ENCODE results near the gene LRRC4C.

Gene LRRC4C

DNA sequence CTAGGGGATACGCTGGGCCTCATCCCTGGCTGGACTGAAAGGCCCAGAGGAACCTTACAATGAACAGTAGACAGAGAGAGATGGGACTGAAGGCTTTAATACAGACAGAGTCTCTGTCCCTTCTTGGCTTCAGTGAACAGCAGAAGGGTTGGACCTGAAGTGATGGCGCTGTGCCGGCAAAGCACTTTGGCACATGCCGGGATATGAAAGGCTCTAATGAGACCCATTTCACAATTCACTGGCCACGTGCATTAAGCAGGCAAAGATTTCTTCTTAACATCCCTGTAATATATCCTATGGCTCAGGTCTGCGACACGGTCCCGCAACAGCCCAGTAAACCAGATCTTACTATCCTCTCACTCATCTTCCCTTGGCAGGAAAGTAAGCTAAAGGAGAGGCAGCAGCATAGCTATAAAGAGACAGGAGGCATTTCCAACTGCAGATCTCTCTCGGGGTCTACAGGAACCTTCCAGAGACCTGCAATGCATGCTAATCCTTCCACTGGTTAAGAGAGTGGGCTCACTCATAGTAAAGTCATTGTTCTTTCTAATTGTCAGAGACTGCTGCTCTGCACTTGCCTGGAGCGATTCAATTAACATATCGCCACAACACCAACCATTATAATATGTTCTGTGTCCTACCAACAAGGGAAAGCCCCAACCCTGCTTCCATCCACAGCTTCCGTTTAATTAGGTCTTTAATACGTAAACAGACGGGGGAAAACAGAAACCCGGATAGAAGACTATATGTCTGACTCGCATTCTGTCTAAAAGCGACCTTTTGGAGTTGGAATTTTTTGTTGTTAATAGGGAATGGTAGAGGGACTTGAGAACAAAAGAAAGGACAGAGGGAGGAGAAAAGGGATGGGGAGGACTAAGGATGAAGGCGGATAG lies 1179.0 kb downstream of the LRRC4C start:
- DNase-seq: no peak

DNA sequence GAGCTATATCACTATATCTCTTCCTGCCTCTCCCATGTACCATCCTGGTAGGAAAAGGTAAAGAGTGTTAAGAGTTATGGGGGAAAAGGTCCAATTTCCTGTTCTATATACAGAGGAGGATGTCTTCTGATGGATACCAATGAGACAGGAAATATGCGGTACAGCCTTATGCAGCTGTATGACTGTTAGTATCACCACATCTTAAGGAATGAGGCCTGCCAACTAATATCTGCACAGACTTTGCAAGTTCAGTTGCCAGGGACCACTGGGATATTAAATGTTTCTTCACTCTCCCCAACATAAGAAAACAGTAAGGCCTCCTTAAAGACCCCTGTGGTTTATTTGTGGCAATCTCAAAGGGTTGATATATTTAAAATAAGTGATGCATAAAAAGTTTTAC lies 1182.5 kb downstream of the LRRC4C start:
- DNase-seq: no peak

DNA sequence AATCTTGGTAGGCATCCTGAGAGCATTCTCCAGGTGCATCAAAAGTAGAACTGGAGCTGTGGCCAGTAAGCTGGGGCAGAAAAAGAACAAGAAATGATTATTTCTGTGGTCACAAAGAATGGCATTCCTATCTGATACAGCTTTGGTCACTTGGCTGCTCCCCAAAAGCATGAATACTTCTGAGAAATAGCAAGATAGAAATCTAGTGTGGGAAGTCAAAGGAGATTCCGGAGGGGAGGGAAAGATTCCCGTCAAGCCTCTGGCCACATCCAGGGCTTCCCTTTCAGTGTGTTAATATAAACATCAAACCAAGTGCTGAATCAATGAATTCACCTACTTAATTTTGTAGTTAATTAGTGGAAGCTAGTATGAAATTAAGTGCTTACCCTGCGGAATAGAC lies 1185.4 kb downstream of the LRRC4C start:
- no peak for DNase-seq

DNA sequence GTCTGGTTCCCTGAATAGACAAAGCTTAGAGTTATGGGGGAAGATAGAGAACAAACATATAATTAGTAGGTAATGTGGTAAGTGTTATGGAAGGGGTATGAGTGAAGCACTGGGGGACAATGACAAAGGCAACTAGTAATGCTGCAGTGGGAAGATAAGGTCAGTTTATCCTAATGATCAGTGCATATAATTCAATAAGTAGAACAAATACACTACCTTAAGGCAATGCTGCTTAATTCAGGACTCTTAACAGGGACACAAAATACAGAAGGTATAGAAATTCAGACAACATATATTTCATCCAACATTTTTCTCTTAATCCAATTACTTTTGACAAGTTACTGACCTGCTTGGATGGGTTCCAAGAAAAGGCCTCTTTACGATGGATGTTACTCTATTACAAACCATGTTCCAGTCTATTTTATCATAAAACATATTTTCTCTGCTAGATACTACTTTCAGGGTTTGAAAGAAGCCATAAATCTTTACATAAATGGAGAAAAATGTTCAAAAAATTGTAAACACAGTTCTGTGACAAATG lies 1186.2 kb downstream of the LRRC4C start:
- no peak for DNase-seq

DNA sequence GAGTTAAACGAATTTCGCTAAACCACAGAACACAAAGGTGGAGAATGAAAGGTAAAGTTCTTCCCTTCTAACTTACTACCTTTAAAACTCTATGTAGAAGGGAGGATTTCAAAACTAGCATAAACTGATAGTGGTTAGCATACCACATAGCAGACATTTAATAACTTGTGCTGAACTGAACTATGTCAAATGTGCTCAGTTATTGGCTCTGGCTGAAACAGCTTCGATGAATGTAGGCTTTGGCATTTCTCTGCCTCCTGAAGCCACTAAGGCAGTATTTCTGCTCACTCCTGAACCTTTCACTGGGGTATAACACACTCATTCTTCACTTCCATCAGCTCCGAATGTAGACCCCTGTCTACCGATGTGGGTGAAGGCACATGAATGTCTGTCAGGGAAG lies 1188.1 kb downstream of the LRRC4C start:
- no peak for DNase-seq

DNA sequence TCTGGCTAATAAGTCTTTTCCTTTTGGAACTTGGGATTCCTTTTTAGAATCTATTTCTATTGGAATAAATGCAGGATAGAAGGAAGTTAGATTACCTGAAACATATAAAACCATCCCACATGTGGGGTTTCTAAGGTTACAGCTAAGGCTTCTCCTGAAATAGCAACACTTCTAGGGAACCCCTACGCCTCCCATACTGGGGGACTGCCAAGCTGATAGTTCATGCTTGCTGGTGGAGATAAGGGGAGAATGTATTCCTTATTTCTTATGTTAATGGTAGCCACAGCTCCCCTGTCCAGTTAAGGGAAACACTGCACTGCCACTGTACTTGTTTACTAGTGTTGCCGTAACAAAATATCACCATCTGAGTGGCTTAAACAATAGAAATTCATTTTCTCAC lies 1189.6 kb downstream of the LRRC4C start:
- DNase-seq: no peak

DNA sequence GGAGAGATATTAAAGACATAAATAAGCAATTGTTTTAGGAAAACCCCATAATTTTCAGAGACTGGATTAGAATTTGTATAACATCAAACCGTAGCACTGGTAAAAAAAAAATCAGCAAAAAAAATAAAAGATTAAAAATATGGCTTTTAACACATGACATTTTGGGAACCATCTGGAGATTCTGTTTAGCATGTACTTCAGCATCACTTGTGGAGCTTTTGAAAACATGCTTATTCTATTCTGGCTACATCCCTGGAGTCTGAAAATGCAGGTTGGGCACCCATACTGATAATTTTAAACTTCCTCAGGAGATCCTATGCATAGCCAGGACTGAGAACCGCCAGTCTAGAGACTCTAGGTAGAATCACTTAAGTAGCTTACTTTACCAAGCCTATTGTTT lies 1190.9 kb downstream of the LRRC4C start:
- no peak for DNase-seq

DNA sequence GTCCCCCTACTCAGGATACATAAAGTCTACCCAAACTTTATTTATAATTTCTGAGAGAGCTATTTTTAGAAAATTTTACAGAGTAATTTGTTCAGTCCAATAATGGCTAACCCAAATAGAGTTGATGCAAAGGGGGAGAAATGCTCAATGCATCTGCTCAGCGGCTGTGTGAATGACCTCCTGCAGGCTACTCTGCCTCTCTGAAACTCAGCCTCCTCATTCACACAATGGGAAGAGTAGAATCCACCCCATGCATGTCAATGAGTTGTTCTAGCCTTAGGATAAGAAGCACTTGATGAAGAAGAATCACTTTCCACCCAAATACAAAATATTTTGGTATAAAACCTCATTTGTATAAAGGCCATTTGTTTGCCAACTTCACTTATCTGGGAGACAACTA lies 1204.0 kb downstream of the LRRC4C start:
- DNase-seq: no peak

DNA sequence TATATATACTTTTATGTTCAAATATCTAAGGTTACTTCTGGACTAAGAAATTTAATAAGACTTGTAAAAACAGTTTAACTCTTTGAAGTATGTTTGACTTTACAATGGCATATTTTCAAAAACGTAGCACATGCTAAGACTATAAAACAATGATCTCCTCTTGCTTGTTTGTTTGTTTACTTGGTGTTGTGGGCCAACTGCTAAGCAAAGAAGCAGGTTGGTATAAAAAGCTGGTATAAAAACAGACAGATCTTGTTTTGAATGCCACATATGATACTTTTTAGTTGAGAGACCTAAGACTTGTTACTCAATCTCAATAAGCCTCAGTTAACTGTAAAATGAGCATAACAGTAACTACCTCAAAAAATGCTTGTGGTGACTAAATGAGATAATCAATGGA lies 1206.3 kb downstream of the LRRC4C start:
- no peak for DNase-seq

DNA sequence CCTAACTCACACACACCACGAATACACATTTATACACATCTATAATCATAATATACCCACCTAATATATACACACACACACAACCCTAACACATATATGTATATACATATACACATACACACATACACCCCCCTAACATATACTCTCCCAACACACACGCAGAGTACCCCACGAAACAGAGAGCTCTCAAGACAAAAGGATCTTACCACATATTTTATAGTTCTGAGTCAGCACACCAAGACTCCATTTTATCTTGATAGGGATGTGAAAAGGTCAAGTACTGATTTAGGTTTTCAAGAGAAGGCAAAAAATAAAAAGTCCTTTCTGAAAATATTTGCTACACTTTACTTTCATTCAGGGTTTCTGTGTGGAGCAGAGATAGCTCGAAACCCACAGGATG lies 1207.2 kb downstream of the LRRC4C start:
- no peak for DNase-seq

DNA sequence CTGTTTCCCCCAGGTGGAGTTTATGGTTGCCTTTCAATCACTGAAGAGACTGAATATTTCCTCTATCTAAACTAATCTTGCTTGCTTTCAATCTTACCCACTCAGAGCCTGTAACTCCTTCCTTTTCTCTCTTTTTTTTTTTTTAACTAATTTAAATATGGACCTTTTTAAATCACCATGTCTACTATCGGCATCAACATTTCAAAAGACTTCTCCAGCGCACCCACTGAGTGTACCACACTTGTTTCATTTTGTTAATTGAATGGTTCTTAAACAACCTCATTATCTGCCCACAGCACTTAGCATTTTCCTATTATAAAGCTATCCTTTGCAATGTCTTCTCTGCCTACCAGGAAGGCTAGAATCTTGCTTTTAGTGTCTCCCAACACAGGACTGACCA lies 1212.5 kb downstream of the LRRC4C start:
- no peak for DNase-seq

DNA sequence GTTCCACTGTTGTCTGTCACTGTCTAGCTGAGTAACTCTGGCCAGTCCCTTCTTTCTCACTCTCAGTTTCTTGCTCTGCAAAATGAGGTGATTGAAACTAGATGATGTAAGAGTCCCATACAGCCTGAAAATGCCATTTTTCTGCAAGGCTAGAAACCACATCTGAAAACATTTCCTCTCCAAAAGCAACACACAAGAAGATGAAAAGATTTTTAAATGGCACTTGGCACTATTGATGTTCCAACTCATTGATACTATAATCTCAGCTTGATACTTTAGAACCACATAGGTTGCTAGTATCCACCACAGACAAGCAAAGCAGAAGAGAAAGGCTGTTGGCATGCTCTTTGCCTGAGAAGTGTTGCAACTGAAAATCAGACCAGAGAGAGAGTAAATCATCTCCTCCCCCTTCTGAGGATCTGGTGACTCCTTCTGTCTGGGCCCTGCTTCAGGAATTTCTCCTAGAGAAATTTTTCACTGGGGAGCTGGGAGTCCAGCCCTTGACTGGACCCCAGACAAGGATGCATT lies 1217.9 kb downstream of the LRRC4C start:
- DNase-seq: no peak

DNA sequence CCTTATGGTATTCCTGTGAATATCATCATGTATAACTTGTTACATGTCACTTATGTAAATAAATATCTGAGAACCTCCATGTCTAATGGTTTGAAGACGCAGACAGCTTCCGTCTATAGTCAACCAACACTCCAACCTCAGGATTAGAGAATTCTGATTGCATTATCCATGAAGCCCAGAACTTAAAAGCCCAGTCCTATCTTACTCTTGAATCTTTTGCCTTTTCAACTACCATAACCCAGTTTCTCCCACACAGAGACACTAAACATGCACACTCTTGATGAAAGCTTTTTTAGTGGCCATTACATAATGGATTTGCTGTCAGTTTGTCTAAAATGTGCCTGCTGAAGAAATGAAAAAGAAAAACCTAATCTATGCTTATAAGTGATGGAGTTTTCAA lies 1219.2 kb downstream of the LRRC4C start:
- DNase-seq: no peak

DNA sequence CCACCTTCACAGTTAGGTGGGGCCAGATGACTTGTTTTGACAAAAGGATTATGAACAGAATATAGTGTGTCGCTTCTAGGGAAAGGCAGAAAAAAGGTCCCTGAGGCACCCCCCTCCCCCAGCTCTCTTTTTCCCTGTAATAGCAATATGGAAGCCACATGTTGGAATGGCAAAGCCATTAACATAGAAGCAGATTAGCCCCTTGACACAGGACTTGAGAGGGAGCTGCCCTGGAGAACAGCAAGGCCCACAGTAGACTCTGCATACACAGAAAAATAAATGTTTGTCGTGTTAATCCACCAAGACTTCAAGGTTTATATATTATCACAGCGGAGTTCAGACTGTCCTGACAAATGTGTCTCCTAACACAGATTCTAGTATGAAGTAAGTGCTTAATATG lies 1222.9 kb downstream of the LRRC4C start:
- DNase-seq: no peak

DNA sequence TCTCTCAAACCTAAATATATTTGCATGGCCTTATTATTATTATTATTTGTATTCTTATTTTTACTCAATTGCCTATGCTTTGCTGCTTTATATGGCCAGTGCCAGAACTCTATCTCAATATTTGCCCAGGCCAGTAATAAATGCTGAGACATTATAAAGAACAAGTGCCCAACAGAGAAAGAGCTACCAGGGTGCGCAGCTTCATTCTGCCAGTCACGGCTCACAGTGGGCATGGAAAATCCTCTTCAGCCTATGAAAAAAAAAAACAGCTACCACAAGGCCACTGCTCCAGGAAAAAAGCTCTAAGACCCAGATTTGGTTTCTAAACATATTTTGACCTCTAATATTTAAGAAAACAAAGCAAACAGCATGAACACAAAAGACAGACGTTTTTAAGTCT lies 1223.6 kb downstream of the LRRC4C start:
- DNase-seq: no peak

DNA sequence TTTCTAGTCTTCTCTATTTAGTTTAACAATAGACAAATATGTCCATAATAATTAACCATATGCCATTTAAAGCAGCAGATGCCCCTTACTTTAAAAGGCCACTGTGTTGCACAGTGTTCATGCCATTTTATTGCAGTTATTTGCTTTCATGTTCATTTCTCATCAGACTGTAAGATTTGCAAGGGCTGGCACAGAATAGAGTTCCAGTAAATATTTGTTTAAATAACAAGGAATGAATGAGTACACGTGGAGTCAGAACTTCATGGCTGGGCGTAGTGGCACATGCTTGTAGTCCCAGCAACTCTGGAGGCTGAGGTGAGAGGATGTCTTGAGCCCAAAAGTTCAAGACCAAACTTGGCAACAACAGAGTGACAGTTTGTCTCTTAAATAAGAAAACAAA lies 1228.6 kb downstream of the LRRC4C start:
- no peak for DNase-seq

DNA sequence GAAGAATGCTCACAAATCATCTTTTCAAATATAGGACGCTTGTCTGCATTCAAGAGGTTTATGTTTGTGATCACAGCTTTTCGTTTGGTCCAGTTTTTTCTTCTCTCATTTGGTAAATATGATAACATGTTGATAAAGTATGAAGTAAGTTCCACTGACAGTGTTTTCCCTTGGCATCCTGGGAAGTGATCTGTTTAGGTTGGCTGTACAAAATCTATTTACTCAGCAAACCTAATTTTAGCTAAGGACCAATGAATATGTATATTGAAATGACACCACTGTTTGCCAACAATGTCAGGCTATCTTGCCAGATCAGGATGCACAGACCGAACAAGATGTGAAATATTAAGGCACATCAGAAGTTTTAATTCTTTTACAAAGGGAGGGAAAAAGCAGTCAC lies 1230.8 kb downstream of the LRRC4C start:
- DNase-seq: no peak

DNA sequence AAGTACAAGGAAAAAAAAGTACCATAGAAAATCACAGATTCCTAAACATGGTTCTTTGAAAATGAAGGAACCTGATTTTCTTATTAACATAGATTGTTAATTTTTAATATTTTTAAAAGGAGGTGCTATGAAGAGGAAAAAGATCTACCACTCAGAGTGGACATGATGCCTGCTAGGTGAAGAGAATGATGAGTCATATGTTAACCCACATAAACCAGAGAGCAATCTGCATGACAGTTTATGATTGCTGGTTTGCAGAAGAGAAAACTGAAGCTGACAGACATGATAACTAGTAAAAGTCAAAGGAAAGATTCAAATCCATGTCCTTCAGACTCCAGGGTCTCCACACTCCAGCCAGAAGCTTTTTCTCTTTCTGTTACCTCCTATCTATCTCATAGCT lies 1231.7 kb downstream of the LRRC4C start:
- no peak for DNase-seq

DNA sequence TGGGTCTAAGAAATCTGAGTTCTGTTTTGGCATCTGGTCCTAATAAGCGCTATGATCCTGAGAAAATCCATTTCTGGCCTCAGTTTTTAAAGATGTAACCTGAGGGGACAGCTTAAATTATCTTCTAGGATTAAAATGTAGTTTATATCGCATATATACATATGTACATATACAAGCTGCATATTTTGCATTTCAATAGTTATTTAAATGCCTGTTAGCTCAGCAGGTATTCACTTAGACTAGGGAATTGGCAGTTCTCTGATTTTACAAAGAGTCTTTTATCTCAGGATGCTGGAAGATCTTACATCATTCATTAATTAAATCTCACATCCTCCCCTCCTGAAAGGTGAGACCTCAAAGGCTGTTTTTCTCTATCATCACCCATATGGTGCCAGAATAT lies 1232.8 kb downstream of the LRRC4C start:
- DNase-seq: no peak

DNA sequence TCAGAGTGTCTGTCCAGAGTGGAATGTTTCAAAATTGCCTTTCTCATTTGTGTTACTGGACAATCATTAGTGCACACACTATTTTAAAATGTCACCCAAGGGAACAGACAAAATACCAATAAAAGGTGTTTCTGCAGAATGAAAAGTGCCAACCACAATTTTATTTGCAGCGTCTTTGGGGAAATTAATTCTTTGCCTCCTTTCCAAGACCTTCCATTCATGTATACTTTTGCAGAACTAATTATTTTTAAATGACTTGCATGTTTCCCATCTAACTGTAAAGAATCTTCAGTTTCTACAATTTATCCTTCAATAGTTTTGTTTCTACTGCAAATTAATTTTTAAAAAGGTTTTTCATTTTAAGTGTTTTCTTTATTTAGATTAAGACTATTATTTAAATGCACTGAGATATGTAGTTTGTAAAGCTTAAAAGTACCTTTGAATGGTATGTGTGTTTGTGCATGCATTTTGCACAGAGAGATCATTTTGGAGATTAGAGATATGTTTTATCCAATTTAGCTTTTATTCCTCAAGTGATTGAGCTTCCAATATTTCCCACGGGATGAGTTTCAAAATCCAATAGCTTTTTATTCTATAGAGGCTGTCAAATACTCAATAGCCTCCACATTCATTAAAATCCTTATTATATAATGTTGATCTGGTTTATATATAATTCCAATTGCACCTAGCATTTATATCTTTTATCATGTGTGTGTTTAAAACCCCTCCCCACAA lies 1235.7 kb downstream of the LRRC4C start:
- no peak for DNase-seq

DNA sequence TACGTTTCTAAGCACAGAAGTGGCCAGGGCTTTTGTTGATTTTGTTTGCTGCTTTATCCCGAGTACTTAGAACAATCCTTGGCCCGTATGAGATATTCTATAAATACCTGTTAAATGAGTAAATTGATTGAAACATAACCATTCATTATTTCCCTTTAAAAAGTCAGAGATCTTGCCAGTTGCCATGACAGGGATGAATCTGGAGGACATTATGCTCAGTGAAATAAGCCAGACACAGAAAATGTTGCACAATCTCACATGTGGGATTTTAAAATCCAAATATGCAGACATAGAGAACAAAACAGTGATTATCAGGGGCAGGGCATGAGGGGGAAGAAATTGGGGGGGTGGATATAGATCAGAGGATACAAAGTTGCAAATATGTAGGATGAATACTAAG lies 1240.1 kb downstream of the LRRC4C start:
- DNase-seq: no peak

DNA sequence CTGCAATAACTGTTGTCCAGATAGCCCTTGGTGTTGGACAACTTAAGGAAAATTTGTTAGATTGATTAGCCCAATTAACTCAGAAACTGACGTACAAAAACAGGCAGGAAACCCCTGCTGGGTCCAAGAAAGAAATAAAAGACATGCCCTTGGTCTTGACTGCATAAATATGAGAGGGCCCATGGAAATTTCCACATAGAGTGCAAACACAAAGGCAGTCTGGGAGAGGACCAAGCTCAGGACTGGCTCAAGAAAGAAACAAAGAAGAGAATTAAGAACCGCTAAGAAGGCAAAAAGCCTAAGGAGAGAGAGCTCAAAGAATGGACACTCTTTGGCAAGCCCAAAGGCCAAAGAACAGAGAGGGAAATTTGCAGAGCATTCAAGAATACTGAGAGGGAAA lies 1243.9 kb downstream of the LRRC4C start:
- no peak for DNase-seq

DNA sequence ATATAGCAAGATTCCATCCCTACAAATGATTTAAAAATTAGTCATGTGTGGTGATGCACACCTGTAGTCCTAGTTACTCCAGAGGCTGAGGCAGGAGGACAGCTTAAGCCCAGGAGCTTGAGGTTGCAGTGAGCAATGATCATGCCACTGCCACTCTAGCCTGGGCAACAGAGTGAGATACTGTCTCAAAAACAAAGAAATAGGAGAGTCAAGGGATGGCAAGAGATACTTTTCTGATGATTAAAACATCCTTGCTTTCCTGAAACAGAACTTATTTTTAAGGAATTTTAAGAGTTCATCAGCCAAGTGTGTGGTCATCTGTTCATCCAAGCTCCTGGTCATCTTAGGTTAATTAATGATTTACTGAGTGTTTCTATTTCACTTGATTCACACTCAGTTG lies 1252.0 kb downstream of the LRRC4C start:
- no peak for DNase-seq

DNA sequence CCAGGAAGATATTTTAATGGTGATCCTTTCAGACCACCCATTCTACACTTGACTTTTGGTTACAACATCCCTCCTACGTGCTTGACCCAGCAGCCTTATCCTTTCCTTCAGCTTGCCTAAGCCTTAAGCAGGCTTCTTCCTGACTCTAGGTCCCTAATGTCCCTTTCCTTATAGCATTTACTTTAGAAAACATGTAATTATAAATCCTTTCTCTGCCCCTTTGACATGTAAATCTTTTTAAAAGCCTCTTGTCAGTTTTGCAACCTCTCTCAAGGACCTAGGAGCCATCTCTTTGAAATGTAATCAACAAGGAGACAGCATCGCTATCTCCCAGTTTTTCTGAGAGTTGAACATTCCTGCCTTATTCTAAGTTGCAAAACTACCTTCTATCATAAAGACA lies 1255.2 kb downstream of the LRRC4C start:
- DNase-seq: no peak
